ENCODE measurements around the gene SERPINB7. TPM values are rescaled to one million over a fixed set of nuclear protein-coding genes. Genes with fewer than 3 reads are reported as not detected.

The SERPINB7 gene
- total RNA-seq, 1 experiment from 2014 or later = not detected

DNA sequence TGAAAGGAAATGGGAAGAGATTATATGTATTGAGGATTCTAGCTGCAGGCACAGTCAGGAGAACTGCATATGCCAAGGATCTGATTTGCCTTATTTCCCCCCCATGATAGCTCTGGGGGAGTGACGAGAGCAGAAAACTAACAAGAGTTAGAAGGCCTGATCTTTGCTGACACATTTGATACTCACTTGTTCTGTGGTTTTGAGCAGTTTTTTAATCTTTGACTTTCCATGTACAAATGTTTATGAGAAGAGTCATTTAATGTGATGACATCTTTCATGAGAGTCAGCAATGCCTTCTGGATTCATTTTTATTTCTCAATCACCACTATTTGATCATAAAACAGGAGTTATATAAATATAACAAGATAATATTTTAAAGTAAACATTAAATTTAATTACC, 12.7 kb upstream of the SERPINB7 start:
- H3K27ac ChIP-seq (ENCODE audit: insufficient read length, low read depth, low read length) = no peak overlapping the region
- H3K79me1 ChIP-seq (ENCODE audit: insufficient read depth, low read depth, low read length, poor library complexity, severe bottlenecking) = no peaks in the 10 kb centered on the region
- no peak overlapping the region for H3K14ac ChIP-seq (ENCODE audit: insufficient read depth, low read length)
- no peak overlapping the region for H4K91ac ChIP-seq (ENCODE audit: insufficient read length, low read depth, low read length)
- H3K27ac Mint-ChIP-seq = no peak overlapping the region
- no peak overlapping the region for H2BK5ac ChIP-seq (ENCODE audit: insufficient read length, low read length)
- H3K56ac ChIP-seq (ENCODE audit: insufficient read length, low read depth, low read length) = no peak overlapping the region
- WGBS (ENCODE audit: extremely low coverage, insufficient read length, low lambda C conversion rate) = no CpG with 5 or more reads among the region's 1 CpG
- no peak overlapping the region for H3K9ac ChIP-seq (ENCODE audit: extremely low read depth, insufficient read length, low read length)
- H3K27me3 Mint-ChIP-seq (ENCODE audit: low read depth) = no peaks in the 10 kb centered on the region; the same call in 1 of the 2 replicates
- H3T11ph ChIP-seq (ENCODE audit: low read length) = no peak overlapping the region
- no peaks in the 10 kb centered on the region for H3K4me1 ChIP-seq (ENCODE audit: insufficient read depth, low read length)
- H3K9me3 Mint-ChIP-seq = peaks cover 23% of the 10 kb centered on the region in 2 experiments
- no peak overlapping the region for H4K5ac ChIP-seq (ENCODE audit: insufficient read length, low read depth, low read length)
- H2AFZ ChIP-seq (ENCODE audit: low read length) = no peak overlapping the region
- DNase-seq = no peak
- no peak overlapping the region for H3K4me3 Mint-ChIP-seq
- H2BK120ac ChIP-seq (ENCODE audit: low read depth, low read length, poor library complexity, severe bottlenecking) = no peak overlapping the region
- H3K36me3 Mint-ChIP-seq (ENCODE audit: insufficient read depth in 1 of 3, low read depth in 3 of 3) = peaks cover 12 to 21% (median 13%) of the 10 kb centered on the region in 3 experiments
- H3K4me2 ChIP-seq (ENCODE audit: insufficient read depth, insufficient read length, low read length) = no peak overlapping the region
- no peak overlapping the region for H3K23ac ChIP-seq (ENCODE audit: insufficient read length, low read depth, low read length)
- TF ChIP-seq, protein P1, sequence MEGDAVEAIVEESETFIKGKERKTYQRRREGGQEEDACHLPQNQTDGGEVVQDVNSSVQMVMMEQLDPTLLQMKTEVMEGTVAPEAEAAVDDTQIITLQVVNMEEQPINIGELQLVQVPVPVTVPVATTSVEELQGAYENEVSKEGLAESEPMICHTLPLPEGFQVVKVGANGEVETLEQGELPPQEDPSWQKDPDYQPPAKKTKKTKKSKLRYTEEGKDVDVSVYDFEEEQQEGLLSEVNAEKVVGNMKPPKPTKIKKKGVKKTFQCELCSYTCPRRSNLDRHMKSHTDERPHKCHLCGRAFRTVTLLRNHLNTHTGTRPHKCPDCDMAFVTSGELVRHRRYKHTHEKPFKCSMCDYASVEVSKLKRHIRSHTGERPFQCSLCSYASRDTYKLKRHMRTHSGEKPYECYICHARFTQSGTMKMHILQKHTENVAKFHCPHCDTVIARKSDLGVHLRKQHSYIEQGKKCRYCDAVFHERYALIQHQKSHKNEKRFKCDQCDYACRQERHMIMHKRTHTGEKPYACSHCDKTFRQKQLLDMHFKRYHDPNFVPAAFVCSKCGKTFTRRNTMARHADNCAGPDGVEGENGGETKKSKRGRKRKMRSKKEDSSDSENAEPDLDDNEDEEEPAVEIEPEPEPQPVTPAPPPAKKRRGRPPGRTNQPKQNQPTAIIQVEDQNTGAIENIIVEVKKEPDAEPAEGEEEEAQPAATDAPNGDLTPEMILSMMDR (conservative IDR thresholded peaks at IDR 0.05) = no peak
- no peaks in the 10 kb centered on the region for H4K20me1 ChIP-seq (ENCODE audit: control insufficient read depth, insufficient read depth, insufficient read length)
- H3K4ac ChIP-seq (ENCODE audit: low read depth, low read length) = no peak overlapping the region
- H2AK5ac ChIP-seq (ENCODE audit: insufficient read length, low read length) = no peak overlapping the region
- H3K9me3 ChIP-seq (ENCODE audit: control insufficient read depth, low read depth, low read length) = no peaks in the 10 kb centered on the region
- H3K4me1 Mint-ChIP-seq = no peaks in the 10 kb centered on the region
- no peaks in the 10 kb centered on the region for H3K23me2 ChIP-seq (ENCODE audit: insufficient read length, low read depth, low read length, poor library complexity, severe bottlenecking)
- H3K79me2 ChIP-seq (ENCODE audit: insufficient read depth, low read length) = no peaks in the 10 kb centered on the region
- H2BK15ac ChIP-seq (ENCODE audit: low read depth, low read length) = no peak overlapping the region
- no peak overlapping the region for H2BK20ac ChIP-seq (ENCODE audit: low read depth, low read length, poor library complexity, severe bottlenecking)
- H4K8ac ChIP-seq (replicated peaks; ENCODE audit: insufficient read length, low read depth, low read length) = no peak overlapping the region
- no peak overlapping the region for H3K18ac ChIP-seq (ENCODE audit: insufficient read length, low read depth, low read length)
- H2BK12ac ChIP-seq (ENCODE audit: insufficient read length, low read depth, low read length) = no peak overlapping the region
- H3K27me3 ChIP-seq (ENCODE audit: insufficient read depth, low read length) = no peaks in the 10 kb centered on the region

Measured in H9 (cell line).